Measurements from ENCODE around the gene MED15. TPM values are rescaled to one million over a fixed set of nuclear protein-coding genes. Genes with fewer than 3 reads are reported as not detected.

Gene MED15
- total and polyA plus RNA-seq, 10 of the 15 experiments (the other 5 are each of a cell fraction or from before 2014, with no cell fraction given): 1.4 to 75.2 (median 26.9) TPM

- RAD21 ChIA-PET (ENCODE audit: unreplicated experiment): no interaction called here
- WGBS (ENCODE audit: insufficient coverage, insufficient replicate concordance, low lambda C conversion rate, missing lambda C conversion rate): 76% methylated on average over 7 of the region's 7 CpGs
- DNase-seq (ENCODE audit: low read depth, low spot score) (no peak), ATAC-seq (no peak), FAIRE-seq (no peak)
- H2AFZ ChIP-seq (ENCODE audit: control insufficient read depth, low read depth, low read length): no peak overlapping the region
- H4K20me1 ChIP-seq (ENCODE audit: control insufficient read depth, insufficient read depth): no peaks in the 10 kb centered on the region
- no TSS peak for BruUV-seq (replicated peaks)
- H3K4me3 ChIP-seq: no peak overlapping the region
- in situ Hi-C loops (cut with MboI) (no loop called here), intact Hi-C loops (cut with micrococcal nuclease; ENCODE audit: unreplicated experiment) (no loop called here)
- no peak for TF ChIP-seq SMAD1 (IDR thresholded peaks at IDR 0.05; ENCODE audit: low read depth, partially characterized antibody)
- no peak for TF ChIP-seq CEBPZ (IDR thresholded peaks at IDR 0.05; ENCODE audit: low read depth, low read length)
- no peak for TF ChIP-seq CHD1 (IDR thresholded peaks at IDR 0.05; ENCODE audit: low read depth, low read length)
- no peaks in the 10 kb centered on the region for H3K9me3 ChIP-seq (replicated peaks; ENCODE audit: control insufficient read depth, insufficient read depth, low read length)
- no peak overlapping the region for H3K4me2 ChIP-seq (ENCODE audit: control insufficient read depth, insufficient read depth)
- POLR2A ChIA-PET: no interaction called here
- H3K9ac ChIP-seq (ENCODE audit: control insufficient read depth, insufficient read depth, low read length): no peak overlapping the region
- H3K4me1 ChIP-seq (ENCODE audit: control insufficient read depth, insufficient read depth, low read length): peaks cover under 1% of the 10 kb centered on the region; the same call in 1 of the 2 replicates
- H3K36me3 ChIP-seq (ENCODE audit: control insufficient read depth in 2 of 2, insufficient read depth in 2 of 2, low read length in 1 of 2): no peaks in the 10 kb centered on the region
- CTCF ChIA-PET: interaction anchor here (0.7 kb wide), 1 partner anchor 29 kb away, joined by 3 read pairs; no protein-coding TSS in a partner anchor
- no peak overlapping the region for H3K27ac ChIP-seq (ENCODE audit: control insufficient read depth, insufficient read depth)
- H3K27me3 ChIP-seq (replicated peaks in 1 of 2; ENCODE audit: control insufficient read depth in 2 of 2, insufficient read depth in 2 of 2, low read length in 1 of 2): no peaks in the 10 kb centered on the region
- SMC1A ChIA-PET (ENCODE audit: uncharacterized antibody, unreplicated experiment): no interaction called here
- no peaks in the 10 kb centered on the region for H3K79me2 ChIP-seq (ENCODE audit: control insufficient read depth, insufficient read depth, low read length)
Observed at GRCh38 chr22:20601308-20601707, 93.9 kb downstream of the MED15 start.

GRCh38 chr22:20602609-20603164 lies 95.3 kb downstream of the MED15 start:
- in situ Hi-C loops (cut with MboI) (no loop called here), intact Hi-C loops (cut with micrococcal nuclease; ENCODE audit: unreplicated experiment) (no loop called here)
- Histone ChIP-seq H3K27me3 (replicated peaks in 1 of 2; ENCODE audit: control insufficient read depth in 2 of 2, insufficient read depth in 2 of 2, low read length in 1 of 2) (no peaks in the 10 kb centered on the region), H3K79me2 (ENCODE audit: control insufficient read depth, insufficient read depth, low read length) (no peaks in the 10 kb centered on the region), H2AFZ (ENCODE audit: control insufficient read depth, low read depth, low read length) (no peak overlapping the region), H3K4me3 (no peak overlapping the region), H3K9ac (ENCODE audit: control insufficient read depth, insufficient read depth, low read length) (no peak overlapping the region), H3K4me2 (ENCODE audit: control insufficient read depth, insufficient read depth) (no peak overlapping the region), H3K36me3 (ENCODE audit: control insufficient read depth in 2 of 2, insufficient read depth in 2 of 2, low read length in 1 of 2) (no peaks in the 10 kb centered on the region), H3K9me3 (replicated peaks; ENCODE audit: control insufficient read depth, insufficient read depth, low read length) (no peaks in the 10 kb centered on the region), H3K27ac (ENCODE audit: control insufficient read depth, insufficient read depth) (no peak overlapping the region), H4K20me1 (ENCODE audit: control insufficient read depth, insufficient read depth) (no peaks in the 10 kb centered on the region), H3K4me1 (ENCODE audit: control insufficient read depth, insufficient read depth, low read length) (peaks cover 10% of the 10 kb centered on the region)
- ChIA-PET CTCF (interaction anchor here (1.6 to 1.9 kb wide), 2 partner anchors 31 to 39 kb away, joined by 3 to 5 read pairs; no protein-coding TSS in a partner anchor), SMC1A (ENCODE audit: uncharacterized antibody, unreplicated experiment) (no interaction called here), RAD21 (ENCODE audit: unreplicated experiment) (no interaction called here), POLR2A (interaction anchor here (0.5 kb wide), 1 partner anchor 224 kb away, joined by 5 read pairs; no protein-coding TSS in a partner anchor)
- ATAC-seq: no peak
- DNase-seq (ENCODE audit: low read depth, low spot score): no peak
- TF ChIP-seq NFYA (IDR thresholded peaks at IDR 0.05; ENCODE audit: borderline replicate concordance, low read depth, low read length) (no peak), RUNX3 (IDR thresholded peaks at IDR 0.05; ENCODE audit: low read length) (no peak), IKZF2 (IDR thresholded peaks at IDR 0.05) (no peak), ELK1 (IDR thresholded peaks at IDR 0.05; ENCODE audit: low read depth, low read length) (no peak), MEF2B (IDR thresholded peaks at IDR 0.05; ENCODE audit: partially characterized antibody, poor library complexity, severe bottlenecking) (no peak), CBX5 (IDR thresholded peaks at IDR 0.05; ENCODE audit: low read depth) (no peak)
- FAIRE-seq: no peak
- BruUV-seq (replicated peaks): no TSS peak
- WGBS (ENCODE audit: insufficient coverage, insufficient replicate concordance, low lambda C conversion rate, missing lambda C conversion rate): 33% methylated on average over 8 of the region's 8 CpGs

Data from GM12878 (cell line).